ENCODE data around the gene PSPN. TPM values are rescaled to one million over a fixed set of nuclear protein-coding genes. Genes with fewer than 3 reads are reported as not detected.
A peak's percentile ranks its signal among the peaks of the same experiment; 100 is the strongest.

PSPN gene
- total and polyA plus RNA-seq, 2 of the 13 experiments (the other 11 are each of a cell fraction or from before 2014, with no cell fraction given), result 0.69 to 1.1 TPM

- TF ChIP-seq MXD4 (CRISPR knock-in tag; IDR thresholded peaks at IDR 0.05), result peak; percentile 38; the same call in 1 of the 2 replicates
- peak; percentile 96 for TF ChIP-seq MAX (IDR thresholded peaks at IDR 0.05)
- TF ChIP-seq TRAFD1 (CRISPR knock-in tag; IDR thresholded peaks at IDR 0.05; ENCODE audit: borderline replicate concordance), result no peak
- TF ChIP-seq CTCF (CRISPR knock-in tag; IDR thresholded peaks at IDR 0.05), result 0 out of 2 replicates have a peak, but pooled peaks have one; percentile 3
- TF ChIP-seq GTF2F1 (IDR thresholded peaks at IDR 0.05; ENCODE audit: low read length), result no peak
- TF ChIP-seq ZNF574 (CRISPR knock-in tag; IDR thresholded peaks at IDR 0.05), result peak; percentile 40; the same call in 1 of the 2 replicates
- no peak for TF ChIP-seq KLF6 (CRISPR knock-in tag; IDR thresholded peaks at IDR 0.05)
- no peak; the same call in 1 of the 2 replicates for TF ChIP-seq ARID5B (CRISPR knock-in tag; IDR thresholded peaks at IDR 0.05)
- TF ChIP-seq TERF1 (CRISPR knock-in tag; IDR thresholded peaks at IDR 0.05), result no peak
Measured at GRCh38 chr19:6424939-6425731, 49.4 kb upstream of the PSPN start (continued).

All from HepG2 (cell line).